Progenitor cell of endocrine pancreas (in vitro differentiated cells): ENCODE results near the gene TNIK. TPM values are rescaled to one million over a fixed set of nuclear protein-coding genes. Genes with fewer than 3 reads are reported as not detected.

Experiments used
- DNase-seq: peaks from one replicate; pipeline ENCODE4 v3.0.0; 2021; ENCODE audit warnings: low spot score; ENCODE audit not compliant: unreplicated experiment
- H3K27ac Mint-ChIP-seq: 2 replicates; pipeline ENCODE4 v1.8.0; 2021; ENCODE audit warnings: mild to moderate bottlenecking, moderate library complexity, mixed read lengths
- H3K27me3 Mint-ChIP-seq: 2 replicates; pipeline ENCODE4 v1.8.0; 2021; ENCODE audit warnings: mixed read lengths
- H3K36me3 Mint-ChIP-seq: 2 replicates; pipeline ENCODE4 v1.8.0; 2022; ENCODE audit warnings: mixed read lengths; ENCODE audit not compliant: insufficient read depth
- H3K4me1 Mint-ChIP-seq: 2 replicates; pipeline ENCODE4 v1.8.0; 2021; ENCODE audit warnings: low read depth, mixed read lengths
- H3K4me3 Mint-ChIP-seq: 2 replicates; pipeline ENCODE4 v1.8.0; 2021; ENCODE audit warnings: low read depth, mild to moderate bottlenecking, moderate library complexity, mixed read lengths
- H3K9me3 Mint-ChIP-seq: 2 replicates; pipeline ENCODE4 v1.8.0; 2021; ENCODE audit warnings: low read depth, mixed read lengths
- CTCF ChIP-seq: fragments of 200-600 bp; sonication (generic); IDR thresholded peaks from one replicate; pipeline ENCODE4 v1.5.0; 2021; ENCODE audit warnings: antibody characterized with exemption, mild to moderate bottlenecking; ENCODE audit not compliant: unreplicated experiment
- total RNA-seq: library from RNA; stranded (reverse); gene quantifications from 2 replicates; pipeline ENCODE4 v1.2.1, GENCODE V29; 2021

Gene TNIK
- total RNA-seq, 1 donor from 2014 or later: 15.7 TPM

DNA sequence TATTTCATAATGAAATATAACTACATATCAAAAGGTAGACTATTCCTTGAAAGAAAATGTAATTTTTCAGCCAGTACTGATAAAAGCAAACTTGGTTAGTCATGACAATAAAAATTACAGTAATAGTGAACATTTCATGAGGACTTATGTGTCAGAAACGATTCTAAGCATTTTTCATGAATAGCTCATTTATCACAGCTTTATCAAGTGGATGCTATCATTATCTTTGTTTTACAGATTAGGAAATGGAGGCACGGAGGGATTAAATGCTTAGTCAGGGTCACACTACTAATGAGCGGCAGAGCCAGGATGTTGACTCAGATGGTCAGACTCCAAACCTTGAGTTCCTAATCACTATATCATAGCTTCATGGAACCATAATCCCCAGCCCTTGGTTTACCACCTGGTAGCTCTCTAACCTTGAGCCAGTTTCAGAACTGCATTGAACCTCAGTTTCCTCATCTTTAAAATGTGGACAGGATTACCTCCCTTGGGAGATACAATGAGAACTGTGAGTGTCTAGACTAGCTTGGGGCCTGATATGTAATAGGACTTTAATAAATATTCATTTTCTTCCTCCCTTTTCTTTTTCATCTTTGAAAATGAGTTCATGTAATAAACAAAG is 85.4 kb downstream of the TNIK start:
- Mint-ChIP-seq H3K36me3 (no peaks in the 10 kb centered on the region), H3K4me3 (no peak overlapping the region), H3K27me3 (no peaks in the 10 kb centered on the region), H3K4me1 (peaks cover 4% of the 10 kb centered on the region), H3K27ac (no peak overlapping the region), H3K9me3 (no peaks in the 10 kb centered on the region)
- no peak for DNase-seq
- TF ChIP-seq CTCF: no peak

DNA sequence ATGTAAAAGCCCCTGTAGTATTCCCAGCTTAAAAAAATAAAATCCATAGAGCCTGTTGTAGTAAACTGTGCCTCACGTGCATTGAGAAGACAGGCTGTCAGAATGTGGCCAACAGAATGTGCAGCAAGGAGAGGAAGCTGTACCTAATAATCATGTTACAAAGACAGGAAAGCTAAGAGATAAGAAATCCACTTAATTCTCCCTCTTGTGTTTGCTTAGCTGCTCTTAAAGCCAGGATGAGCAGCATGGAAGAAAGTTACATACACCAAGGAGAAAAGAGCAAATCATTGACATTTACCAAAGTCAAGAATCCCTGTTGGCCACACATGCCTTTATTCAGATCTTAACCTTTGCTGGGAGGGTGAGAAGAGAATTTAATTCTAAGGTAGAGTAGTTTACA is 85.9 kb downstream of the TNIK start:
- Mint-ChIP-seq H3K4me1 (peaks cover 4% of the 10 kb centered on the region), H3K27ac (no peak overlapping the region)
- no peak for TF ChIP-seq CTCF

GRCh38 chr3:171373711-171374110 is 86.5 kb downstream of the TNIK start:
- no peaks in the 10 kb centered on the region for H3K36me3 Mint-ChIP-seq
- DNase-seq: no peak
- H3K27ac Mint-ChIP-seq: no peak overlapping the region
- H3K27me3 Mint-ChIP-seq: no peaks in the 10 kb centered on the region
- no peaks in the 10 kb centered on the region for H3K9me3 Mint-ChIP-seq
- H3K4me3 Mint-ChIP-seq: no peak overlapping the region
- TF ChIP-seq CTCF: no peak
- peaks cover 4% of the 10 kb centered on the region for H3K4me1 Mint-ChIP-seq

More for the DNA sequence above, 85.9 kb downstream of the TNIK start:
- Mint-ChIP-seq H3K36me3 (no peaks in the 10 kb centered on the region), H3K4me3 (no peak overlapping the region), H3K9me3 (no peaks in the 10 kb centered on the region), H3K27me3 (no peaks in the 10 kb centered on the region)
- DNase-seq: no peak

GRCh38 chr3:171372694-171373093 is 87.5 kb downstream of the TNIK start:
- no peaks in the 10 kb centered on the region for H3K27me3 Mint-ChIP-seq
- peaks cover 2% of the 10 kb centered on the region for H3K4me1 Mint-ChIP-seq
- no peak overlapping the region for H3K27ac Mint-ChIP-seq
- no peak overlapping the region for H3K4me3 Mint-ChIP-seq
- DNase-seq: no peak
- no peaks in the 10 kb centered on the region for H3K36me3 Mint-ChIP-seq
- H3K9me3 Mint-ChIP-seq: no peaks in the 10 kb centered on the region
- no peak for TF ChIP-seq CTCF

- H3K4me1 Mint-ChIP-seq: peaks cover 3% of the 10 kb centered on the region
- no peaks in the 10 kb centered on the region for H3K27me3 Mint-ChIP-seq
- DNase-seq: no peak
- no peaks in the 10 kb centered on the region for H3K36me3 Mint-ChIP-seq
- TF ChIP-seq CTCF: no peak
- no peak overlapping the region for H3K4me3 Mint-ChIP-seq
- no peaks in the 10 kb centered on the region for H3K9me3 Mint-ChIP-seq
- H3K27ac Mint-ChIP-seq: no peak overlapping the region
These were observed 88.9 kb downstream of the TNIK start for GRCh38 chr3:171371354-171371753.
